HepG2 (cell line): Measurements from ENCODE around the gene TRPV6. TPM values are rescaled to one million over a fixed set of nuclear protein-coding genes. Genes with fewer than 3 reads are reported as not detected.

Experiments used
- ATAC-seq: fragments of 200-7000 bp; cut with Tn5 transposase; 3 replicates; pipeline ENCODE4 v1.9.1; 2020; ENCODE audit warnings: mild to moderate bottlenecking, moderate library complexity
- BruUV-seq: library from RNA; stranded (reverse); fragments of 400-500 nt; replicated peaks from 2 replicates; lab custom pipeline; 2021; lab: Mats Ljungman, UMichigan
- CTCF ChIA-PET: fragments of 300-600 bp; formaldehyde crosslinking; extraction: SDS; loops from one replicate; lab custom pipeline; 2021; ENCODE audit warnings: low total read pairs, inconsistent platforms, low intra/inter-chr PET ratio; lab: Yijun Ruan, JAX
- POLR2A ChIA-PET: fragments of 350-600 bp; sonication (Branson Sonifier 250); formaldehyde crosslinking; loops from one replicate; lab custom pipeline; 2020; ENCODE audit warnings: antibody characterized with exemption, inconsistent platforms; lab: Yijun Ruan, JAX
- DNase-seq: peaks from one replicate; pipeline ENCODE4 v3.0.0-alpha.2; 2015; ENCODE audit warnings: low spot score
- FAIRE-seq: peaks from 3 replicates; lab custom pipeline; 2011; peaks lifted over from hg19 to GRCh38; lab: Jason Lieb, UNC
- H2AFZ ChIP-seq: one replicate; pipeline ENCODE4 v1.6.1; 2011; ENCODE audit warnings: low read length, inconsistent platforms
- H3K27ac ChIP-seq: fragments of 300-600 bp; 3 replicates; pipeline ENCODE4 v1.8.0; 2011; ENCODE audit warnings: mixed run types, mild to moderate bottlenecking, mixed read lengths, low read length, inconsistent platforms; ENCODE audit not compliant: insufficient read depth; ENCODE audit errors: extremely low read length
- H3K27me3 ChIP-seq, 2 experiments: fragments of 200-600 bp in 1 of 2; 2 replicates in 1 of 2; 3 replicates in 1 of 2; pipeline versions ENCODE4 v1.6.0 to v1.8.0; 2011; ENCODE audit warnings: low read length in 2 of 2, mild to moderate bottlenecking in 2 of 2, moderate library complexity in 2 of 2, inconsistent platforms in 1 of 2; ENCODE audit not compliant: insufficient read depth in 2 of 2, control insufficient read depth in 1 of 2
- H3K36me3 ChIP-seq, 2 experiments: fragments of 200-600 bp in 1 of 2; replicated peaks in 1 of 2; 2 replicates in 1 of 2; 3 replicates in 1 of 2; pipeline versions ENCODE4 v1.5.1 to v1.8.0; 2011; ENCODE audit warnings: low read length in 2 of 2, inconsistent platforms in 1 of 2; ENCODE audit not compliant: insufficient read depth in 2 of 2, control insufficient read depth in 1 of 2
- H3K4me1 ChIP-seq: 2 replicates; pipeline ENCODE4 v1.5.1; 2012; ENCODE audit warnings: low read length, inconsistent platforms; ENCODE audit not compliant: insufficient read depth
- H3K4me2 ChIP-seq: 2 replicates; pipeline ENCODE4 v1.6.0; 2011; ENCODE audit warnings: low read depth, low read length, inconsistent platforms
- H3K4me3 ChIP-seq, 3 experiments: fragments of 200-600 bp in 1 of 3; sonication (generic), shearing (Covaris generic) in 1 of 3; replicated peaks in 1 of 3; 2 replicates each; pipeline ENCODE4 v1.5.1; 2011 to 2016; ENCODE audit warnings: low read length in 3 of 3, inconsistent platforms in 2 of 3, low read depth in 2 of 3, mild to moderate bottlenecking in 2 of 3, control low read depth in 1 of 3, mixed read lengths in 1 of 3; ENCODE audit not compliant: insufficient read depth in 1 of 3
- H3K79me2 ChIP-seq: one replicate; pipeline ENCODE4 v1.6.1; 2011; ENCODE audit warnings: low read length, inconsistent platforms; ENCODE audit not compliant: insufficient read depth
- H3K9ac ChIP-seq: 2 replicates; pipeline ENCODE4 v1.6.0; 2011; ENCODE audit warnings: mild to moderate bottlenecking, low read depth, low read length, inconsistent platforms; ENCODE audit not compliant: insufficient read depth
- H3K9me3 ChIP-seq: 2 replicates; pipeline ENCODE4 v1.5.1; 2012; ENCODE audit warnings: mild to moderate bottlenecking, low read length
- H4K20me1 ChIP-seq: 2 replicates; pipeline ENCODE4 v1.6.0; 2011; ENCODE audit warnings: inconsistent platforms, mild to moderate bottlenecking, low read length, moderate library complexity; ENCODE audit not compliant: insufficient read depth
- ATM ChIP-seq: fragments of 450-650 bp; IDR thresholded peaks from 2 replicates; pipeline ENCODE4 v1.7.1; 2017; ENCODE audit warnings: mild to moderate bottlenecking, borderline replicate concordance
- KDM4B ChIP-seq: sonication (generic); formaldehyde crosslinking; IDR thresholded peaks from 2 replicates; pipeline ENCODE4 v1.4.0; 2020; ENCODE audit warnings: missing genetic modification reagents
- RAD21 ChIP-seq: fragments of 450-650 bp; formaldehyde crosslinking; IDR thresholded peaks from 2 replicates; pipeline ENCODE4 v1.5.0; 2020; ENCODE audit warnings: mild to moderate bottlenecking
- SMC3 ChIP-seq: IDR thresholded peaks from 2 replicates; pipeline ENCODE4 v1.6.1; 2011; ENCODE audit warnings: low read length, improper control_type of control experiment
- STAG1 ChIP-seq: sonication (generic); formaldehyde crosslinking; IDR thresholded peaks from 2 replicates; pipeline ENCODE4 v1.4.0; 2020; ENCODE audit warnings: missing genetic modification reagents
- ZBTB21 ChIP-seq: sonication (generic); formaldehyde crosslinking; IDR thresholded peaks from 2 replicates; pipeline ENCODE4 v1.4.0; 2020; ENCODE audit warnings: missing genetic modification reagents
- ZFX ChIP-seq: sonication (generic); formaldehyde crosslinking; IDR thresholded peaks from 2 replicates; pipeline ENCODE4 v1.4.0; 2020; ENCODE audit warnings: mild to moderate bottlenecking, low read depth, missing genetic modification reagents, moderate library complexity
- ZNF121 ChIP-seq: sonication (generic); formaldehyde crosslinking; IDR thresholded peaks from 2 replicates; pipeline ENCODE4 v1.5.0; 2020; ENCODE audit warnings: mild to moderate bottlenecking, missing genetic modification reagents
- ZNF263 ChIP-seq: sonication (generic); formaldehyde crosslinking; IDR thresholded peaks from 2 replicates; pipeline ENCODE4 v1.4.0; 2020; ENCODE audit warnings: missing genetic modification reagents
- WGBS: methylation state at CpG from one replicate; pipeline ENCODE4 v1.1.6; 2017; ENCODE audit warnings: low lambda C conversion rate; 5-methylcytosine and 5-hydroxymethylcytosine counted together
- in situ Hi-C: cut with HindIII; loops from 2 replicates; pipeline ENCODE4 v1.10.0; 2017; ENCODE audit warnings: low pct_unique_long_range_greater_than_20kb; ENCODE audit not compliant: extremely low pct_ligation_motif_present
- intact Hi-C: fragments of 100-400 bp; cut with micrococcal nuclease; formaldehyde crosslinking; loops from one replicate; pipeline ENCODE4 v1.10.0; 2022; ENCODE audit not compliant: unreplicated experiment
- polyA plus RNA-seq, 8 experiments: library from polyadenylated mRNA; depleted of rRNA in 3 of 8; stranded (reverse) in 7 of 8; unstranded in 1 of 8; fragments of >200 nt; fragmentation: Illumina TruSeq in 4 of 8; extraction: Trizol in 4 of 8; gene quantifications; 2 replicates each; pipeline versions ENCODE4 v1.2.1 to v1.2.3, GENCODE V29; 2011 to 2016; ENCODE audit warnings: low read depth in 4 of 8, missing spikeins in 1 of 8, mixed read lengths in 1 of 8; ENCODE audit not compliant: insufficient read depth in 1 of 8
- total RNA-seq, 5 experiments: library from RNA; depleted of rRNA; stranded (reverse); fragments of >200 nt; fragmentation: Illumina TruSeq; extraction: Trizol; gene quantifications; 2 replicates each; pipeline ENCODE4 v1.2.3, GENCODE V29; 2016; ENCODE audit warnings: low read depth in 1 of 5
- TF ChIP-seq, protein P1 (sequence below): sonication (generic); formaldehyde crosslinking; IDR thresholded peaks from 2 replicates; pipeline ENCODE4 v1.4.0; 2020; ENCODE audit warnings: mild to moderate bottlenecking, missing genetic modification reagents
- TF ChIP-seq, protein P2 (sequence below): sonication (generic); formaldehyde crosslinking; IDR thresholded peaks from 2 replicates; pipeline ENCODE4 v1.5.1; 2020; ENCODE audit warnings: mild to moderate bottlenecking, missing genetic modification reagents, moderate library complexity
- TF ChIP-seq, protein P3 (sequence below): sonication (generic); formaldehyde crosslinking; IDR thresholded peaks from 2 replicates; pipeline ENCODE4 v1.5.0; 2020; ENCODE audit warnings: mild to moderate bottlenecking, missing genetic modification reagents, moderate library complexity
- TF ChIP-seq, protein P4 (sequence below), 2 experiments: sonication (generic) in 1 of 2; formaldehyde crosslinking in 1 of 2; IDR thresholded peaks; 2 replicates each; pipeline versions ENCODE4 v1.4.0 to v1.6.1; 2018 to 2020; ENCODE audit warnings: missing genetic modification reagents in 2 of 2, borderline replicate concordance in 1 of 2, low read depth in 1 of 2, mild to moderate bottlenecking in 1 of 2, missing biosample characterization in 1 of 2

Gene TRPV6
- total and polyA plus RNA-seq, 2 of the 13 experiments (the other 11 are each of a cell fraction or from before 2014, with no cell fraction given) = not detected

DNA sequence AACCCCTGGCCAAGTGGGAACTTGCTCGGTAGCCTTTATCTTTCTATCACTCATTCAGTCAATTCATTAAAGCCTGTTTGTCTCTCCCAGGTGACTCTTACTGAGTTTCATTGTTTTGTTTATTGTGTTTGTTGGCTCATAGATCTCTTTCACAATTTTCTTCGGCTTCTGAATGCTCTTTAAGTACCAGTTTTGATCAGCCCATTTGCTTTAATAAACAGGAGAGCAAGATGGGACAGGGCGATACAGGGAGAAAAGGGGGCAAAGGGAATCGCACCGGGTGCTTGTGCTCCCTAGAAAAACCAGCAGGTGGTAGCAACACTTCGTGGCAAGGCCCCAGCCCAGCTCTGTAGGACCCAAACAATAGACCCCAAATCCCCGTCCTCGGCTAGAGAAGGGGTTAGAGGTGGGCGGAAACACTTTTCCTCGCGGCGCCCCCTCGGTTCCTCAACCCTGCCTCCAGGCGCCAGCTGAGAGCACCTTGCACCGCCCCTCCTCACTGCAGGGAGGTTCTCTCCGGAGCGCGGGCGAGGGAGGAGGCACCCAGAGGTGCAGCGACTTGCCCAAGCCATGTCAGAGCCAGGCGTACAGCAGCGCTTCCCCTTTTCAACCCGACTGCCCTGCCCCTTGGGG, 31.7 kb downstream of the TRPV6 start:
- Histone ChIP-seq H3K4me2 (peak overlapping the region; percentile 100), H3K36me3 (no peaks in the 10 kb centered on the region), H2AFZ (no peak overlapping the region), H4K20me1 (no peaks in the 10 kb centered on the region), H3K27ac (no peak overlapping the region), H3K4me1 (no peaks in the 10 kb centered on the region), H3K4me3 (peak overlapping the region; percentile 44 to 77 (median 70)), H3K9me3 (no peaks in the 10 kb centered on the region), H3K27me3 (peaks cover 1 to 29% of the 10 kb centered on the region in 2 experiments; a peak in 3 of 5 replicates), H3K79me2 (no peaks in the 10 kb centered on the region), H3K9ac (no peak overlapping the region)
- 4% methylated on average over 16 of the region's 23 CpGs for WGBS
- POLR2A ChIA-PET = no interaction called here
- intact Hi-C loops (loop anchor here (1.0 kb wide), 2 partner anchors 12 to 149 kb away; no protein-coding TSS in a partner anchor), in situ Hi-C loops (no loop called here)
- BruUV-seq = no TSS peak
- DNase-seq (peak; percentile 33), FAIRE-seq (peak; percentile 55), ATAC-seq (peak; percentile 87)
- CTCF ChIA-PET = interaction anchor here (1.4 to 2.3 kb wide), 4 partner anchors 12 to 361 kb away, joined by 3 to 18 read pairs (median 9); no protein-coding TSS in a partner anchor
- TF ChIP-seq, protein P1, sequence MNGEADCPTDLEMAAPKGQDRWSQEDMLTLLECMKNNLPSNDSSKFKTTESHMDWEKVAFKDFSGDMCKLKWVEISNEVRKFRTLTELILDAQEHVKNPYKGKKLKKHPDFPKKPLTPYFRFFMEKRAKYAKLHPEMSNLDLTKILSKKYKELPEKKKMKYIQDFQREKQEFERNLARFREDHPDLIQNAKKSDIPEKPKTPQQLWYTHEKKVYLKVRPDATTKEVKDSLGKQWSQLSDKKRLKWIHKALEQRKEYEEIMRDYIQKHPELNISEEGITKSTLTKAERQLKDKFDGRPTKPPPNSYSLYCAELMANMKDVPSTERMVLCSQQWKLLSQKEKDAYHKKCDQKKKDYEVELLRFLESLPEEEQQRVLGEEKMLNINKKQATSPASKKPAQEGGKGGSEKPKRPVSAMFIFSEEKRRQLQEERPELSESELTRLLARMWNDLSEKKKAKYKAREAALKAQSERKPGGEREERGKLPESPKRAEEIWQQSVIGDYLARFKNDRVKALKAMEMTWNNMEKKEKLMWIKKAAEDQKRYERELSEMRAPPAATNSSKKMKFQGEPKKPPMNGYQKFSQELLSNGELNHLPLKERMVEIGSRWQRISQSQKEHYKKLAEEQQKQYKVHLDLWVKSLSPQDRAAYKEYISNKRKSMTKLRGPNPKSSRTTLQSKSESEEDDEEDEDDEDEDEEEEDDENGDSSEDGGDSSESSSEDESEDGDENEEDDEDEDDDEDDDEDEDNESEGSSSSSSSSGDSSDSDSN (CRISPR knock-in tag) = 0 out of 2 replicates have a peak, but pooled peaks have one; percentile 18
- TF ChIP-seq KDM4B (CRISPR knock-in tag) = no peak
- TF ChIP-seq RAD21 (CRISPR knock-in tag) = peak; percentile 45; the same call in 1 of the 2 replicates
- TF ChIP-seq SMC3 = peak; percentile 23; the same call in 1 of the 2 replicates
- TF ChIP-seq, protein P2, sequence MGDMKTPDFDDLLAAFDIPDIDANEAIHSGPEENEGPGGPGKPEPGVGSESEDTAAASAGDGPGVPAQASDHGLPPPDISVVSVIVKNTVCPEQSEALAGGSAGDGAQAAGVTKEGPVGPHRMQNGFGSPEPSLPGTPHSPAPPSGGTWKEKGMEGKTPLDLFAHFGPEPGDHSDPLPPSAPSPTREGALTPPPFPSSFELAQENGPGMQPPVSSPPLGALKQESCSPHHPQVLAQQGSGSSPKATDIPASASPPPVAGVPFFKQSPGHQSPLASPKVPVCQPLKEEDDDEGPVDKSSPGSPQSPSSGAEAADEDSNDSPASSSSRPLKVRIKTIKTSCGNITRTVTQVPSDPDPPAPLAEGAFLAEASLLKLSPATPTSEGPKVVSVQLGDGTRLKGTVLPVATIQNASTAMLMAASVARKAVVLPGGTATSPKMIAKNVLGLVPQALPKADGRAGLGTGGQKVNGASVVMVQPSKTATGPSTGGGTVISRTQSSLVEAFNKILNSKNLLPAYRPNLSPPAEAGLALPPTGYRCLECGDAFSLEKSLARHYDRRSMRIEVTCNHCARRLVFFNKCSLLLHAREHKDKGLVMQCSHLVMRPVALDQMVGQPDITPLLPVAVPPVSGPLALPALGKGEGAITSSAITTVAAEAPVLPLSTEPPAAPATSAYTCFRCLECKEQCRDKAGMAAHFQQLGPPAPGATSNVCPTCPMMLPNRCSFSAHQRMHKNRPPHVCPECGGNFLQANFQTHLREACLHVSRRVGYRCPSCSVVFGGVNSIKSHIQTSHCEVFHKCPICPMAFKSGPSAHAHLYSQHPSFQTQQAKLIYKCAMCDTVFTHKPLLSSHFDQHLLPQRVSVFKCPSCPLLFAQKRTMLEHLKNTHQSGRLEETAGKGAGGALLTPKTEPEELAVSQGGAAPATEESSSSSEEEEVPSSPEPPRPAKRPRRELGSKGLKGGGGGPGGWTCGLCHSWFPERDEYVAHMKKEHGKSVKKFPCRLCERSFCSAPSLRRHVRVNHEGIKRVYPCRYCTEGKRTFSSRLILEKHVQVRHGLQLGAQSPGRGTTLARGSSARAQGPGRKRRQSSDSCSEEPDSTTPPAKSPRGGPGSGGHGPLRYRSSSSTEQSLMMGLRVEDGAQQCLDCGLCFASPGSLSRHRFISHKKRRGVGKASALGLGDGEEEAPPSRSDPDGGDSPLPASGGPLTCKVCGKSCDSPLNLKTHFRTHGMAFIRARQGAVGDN (CRISPR knock-in tag) = peak; percentile 38
- peak; percentile 54; the same call in 1 of the 2 replicates for TF ChIP-seq STAG1
- peak; percentile 34; the same call in 1 of the 2 replicates for TF ChIP-seq ZFX (CRISPR knock-in tag)
- TF ChIP-seq, protein P3, sequence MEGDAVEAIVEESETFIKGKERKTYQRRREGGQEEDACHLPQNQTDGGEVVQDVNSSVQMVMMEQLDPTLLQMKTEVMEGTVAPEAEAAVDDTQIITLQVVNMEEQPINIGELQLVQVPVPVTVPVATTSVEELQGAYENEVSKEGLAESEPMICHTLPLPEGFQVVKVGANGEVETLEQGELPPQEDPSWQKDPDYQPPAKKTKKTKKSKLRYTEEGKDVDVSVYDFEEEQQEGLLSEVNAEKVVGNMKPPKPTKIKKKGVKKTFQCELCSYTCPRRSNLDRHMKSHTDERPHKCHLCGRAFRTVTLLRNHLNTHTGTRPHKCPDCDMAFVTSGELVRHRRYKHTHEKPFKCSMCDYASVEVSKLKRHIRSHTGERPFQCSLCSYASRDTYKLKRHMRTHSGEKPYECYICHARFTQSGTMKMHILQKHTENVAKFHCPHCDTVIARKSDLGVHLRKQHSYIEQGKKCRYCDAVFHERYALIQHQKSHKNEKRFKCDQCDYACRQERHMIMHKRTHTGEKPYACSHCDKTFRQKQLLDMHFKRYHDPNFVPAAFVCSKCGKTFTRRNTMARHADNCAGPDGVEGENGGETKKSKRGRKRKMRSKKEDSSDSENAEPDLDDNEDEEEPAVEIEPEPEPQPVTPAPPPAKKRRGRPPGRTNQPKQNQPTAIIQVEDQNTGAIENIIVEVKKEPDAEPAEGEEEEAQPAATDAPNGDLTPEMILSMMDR (CRISPR knock-in tag) = peak; percentile 77
- TF ChIP-seq ATM = no peak
- TF ChIP-seq ZNF263 = 0 out of 2 replicates have a peak, but pooled peaks have one; percentile 50
- no peak for TF ChIP-seq ZBTB21
- peak; percentile 40; the same call in 1 of the 2 replicates for TF ChIP-seq ZNF121
- TF ChIP-seq, protein P4, sequence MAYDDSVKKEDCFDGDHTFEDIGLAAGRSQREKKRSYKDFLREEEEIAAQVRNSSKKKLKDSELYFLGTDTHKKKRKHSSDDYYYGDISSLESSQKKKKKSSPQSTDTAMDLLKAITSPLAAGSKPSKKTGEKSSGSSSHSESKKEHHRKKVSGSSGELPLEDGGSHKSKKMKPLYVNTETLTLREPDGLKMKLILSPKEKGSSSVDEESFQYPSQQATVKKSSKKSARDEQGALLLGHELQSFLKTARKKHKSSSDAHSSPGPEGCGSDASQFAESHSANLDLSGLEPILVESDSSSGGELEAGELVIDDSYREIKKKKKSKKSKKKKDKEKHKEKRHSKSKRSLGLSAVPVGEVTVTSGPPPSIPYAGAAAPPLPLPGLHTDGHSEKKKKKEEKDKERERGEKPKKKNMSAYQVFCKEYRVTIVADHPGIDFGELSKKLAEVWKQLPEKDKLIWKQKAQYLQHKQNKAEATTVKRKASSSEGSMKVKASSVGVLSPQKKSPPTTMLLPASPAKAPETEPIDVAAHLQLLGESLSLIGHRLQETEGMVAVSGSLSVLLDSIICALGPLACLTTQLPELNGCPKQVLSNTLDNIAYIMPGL (CRISPR knock-in tag; IDR thresholded peaks at IDR 0.05; ENCODE audit: borderline replicate concordance in 1 of 2, low read depth in 1 of 2) = 0 out of 4 replicates have a peak, but pooled peaks of 1 of the 2 experiments have one; percentile 26
